Activated CD4-positive, CD25-positive, alpha-beta regulatory T cell treated with anti-CD3 and anti-CD28 coated beads, Interleukin-2, amount 50 U/mL, for 72 hours (primary cell): ENCODE results near the gene RGS21.
"Not testable (repeated sequence)": the region's sequence is repeated elsewhere in the genome, so short reads cannot be mapped to it uniquely, and the experiment has no call there.

Experiments used
- DNase-seq: peaks from one replicate; pipeline ENCODE4 v3.0.0; 2021

Gene RGS21

GRCh38 chr1:192316942-192317450 is at the start of gene RGS21:
RGS21 (plus strand) TSS chr1:192316992; CDS start chr1:192343037, 26,045 bp downstream.
- no peak for DNase-seq

GRCh38 chr1:192268468-192269052 is 48.2 kb upstream of the RGS21 start:
- DNase-seq = no peak

- DNase-seq = no peak
Measured at GRCh38 chr1:192270398-192270797, 46.4 kb upstream of the RGS21 start.

GRCh38 chr1:192272732-192273131 is 44.1 kb upstream of the RGS21 start:
- no peak for DNase-seq

- no peak for DNase-seq
Measured at GRCh38 chr1:192274588-192274987, 42.2 kb upstream of the RGS21 start.

- DNase-seq = no peak
Measured at GRCh38 chr1:192277635-192278034, 39.2 kb upstream of the RGS21 start.

GRCh38 chr1:192284927-192285326 is 31.9 kb upstream of the RGS21 start:
- DNase-seq = no peak

GRCh38 chr1:192303029-192303428 is 13.8 kb upstream of the RGS21 start:
- DNase-seq = no peak

GRCh38 chr1:192308314-192308713 is 8.5 kb upstream of the RGS21 start:
- DNase-seq = not testable (repeated sequence)

- DNase-seq = no peak
Measured at GRCh38 chr1:192311281-192311680, 5.5 kb upstream of the RGS21 start.

GRCh38 chr1:192327997-192328396 is 11.2 kb downstream of the RGS21 start:
- no peak for DNase-seq

- no peak for DNase-seq
Measured at GRCh38 chr1:192342842-192343241, 26.1 kb downstream of the RGS21 start.

- no peak for DNase-seq
Measured at GRCh38 chr1:192343344-192343743, 26.6 kb downstream of the RGS21 start.

GRCh38 chr1:192349314-192349713 is 32.5 kb downstream of the RGS21 start:
- no peak for DNase-seq

GRCh38 chr1:192350356-192350755 is 33.6 kb downstream of the RGS21 start:
- no peak for DNase-seq

- no peak for DNase-seq
Measured at GRCh38 chr1:192351550-192351949, 34.8 kb downstream of the RGS21 start.

GRCh38 chr1:192357924-192358323 is 41.1 kb downstream of the RGS21 start:
- DNase-seq = no peak

GRCh38 chr1:192358402-192358801 is 41.6 kb downstream of the RGS21 start:
- no peak for DNase-seq

GRCh38 chr1:192358822-192359221 is 42.0 kb downstream of the RGS21 start:
- DNase-seq = no peak

- no peak for DNase-seq
Measured at GRCh38 chr1:192363177-192363576, 46.4 kb downstream of the RGS21 start.

GRCh38 chr1:192367436-192367835 is 50.6 kb downstream of the RGS21 start:
- no peak for DNase-seq

GRCh38 chr1:192375306-192375705 is 58.5 kb downstream of the RGS21 start:
- DNase-seq = no peak

GRCh38 chr1:192376374-192376773 is 59.6 kb downstream of the RGS21 start:
- DNase-seq = no peak

GRCh38 chr1:192378276-192378675 is 61.5 kb downstream of the RGS21 start:
- no peak for DNase-seq

- DNase-seq = no peak
Measured at GRCh38 chr1:192378878-192379277, 62.1 kb downstream of the RGS21 start.
